Pancreas (tissue), 10 donors: ENCODE results near the gene KCTD7. TPM values are rescaled to one million over a fixed set of nuclear protein-coding genes. Genes with fewer than 3 reads are reported as not detected.
"Not testable (repeated sequence)": the region's sequence is repeated elsewhere in the genome, so short reads cannot be mapped to it uniquely, and the experiment has no call there.

Experiments used
- ATAC-seq, 4 donors: fragments of 200-7000 bp; cut with Tn5 transposase; one replicate each; pipeline versions ENCODE4 v1.8.0 to v1.9.1; 2020; ENCODE audit warnings: mild to moderate bottlenecking in 4 of 4, moderate library complexity in 4 of 4
- DNase-seq, 6 donors: peaks; one replicate each; pipeline ENCODE4 v3.0.0-alpha.2; 2020
- FAIRE-seq: peaks from 2 replicates; lab custom pipeline; 2012; peaks lifted over from hg19 to GRCh38; lab: Jason Lieb, UNC
- H3K27ac ChIP-seq, 4 donors: fragments of 200-600 bp; sonication (generic); 1 replicate in 3 of 4; 2 replicates in 1 of 4; pipeline versions ENCODE4 v1.5.0 to v1.8.0; 2020
- H3K27me3 ChIP-seq, 4 donors: fragments of 200-600 bp; one replicate each; pipeline ENCODE4 v1.8.0; 2021
- H3K36me3 ChIP-seq, 3 donors: fragments of 200-600 bp; sonication (generic) in 1 of 3; one replicate each; pipeline versions ENCODE4 v1.5.0 to v1.8.0; 2020 to 2021
- H3K4me1 ChIP-seq, 3 donors: fragments of 200-600 bp; one replicate each; pipeline ENCODE4 v1.8.0; 2021
- H3K4me3 ChIP-seq, 4 donors: fragments of 200-600 bp; sonication (generic) in 2 of 4; one replicate each; pipeline versions ENCODE4 v1.5.0 to v1.8.0; 2020 to 2021
- H3K9me3 ChIP-seq, 4 donors: fragments of 200-600 bp; one replicate each; pipeline ENCODE4 v1.8.0; 2021
- WGBS, 2 donors: extraction: QIAGEN DNeasy Blood & Tissue Kit; methylation state at CpG; one replicate each; pipeline ENCODE4 v1.1.7; 2013; 5-methylcytosine and 5-hydroxymethylcytosine counted together
- intact Hi-C, 3 donors: fragments of 100-400 bp; cut with DNase I; formaldehyde crosslinking; loops; one replicate each; pipeline versions ENCODE4 v1.11.1 to v1.14.2; 2022
- polyA plus RNA-seq, 2 donors: library from polyadenylated mRNA; stranded (reverse); fragments of 200-250 nt; gene quantifications; one replicate each; pipeline ENCODE4 v1.2.3, GENCODE V29; 2013
- total RNA-seq, 6 donors: library from RNA; stranded (reverse); fragmentation: NEBNext Ultra II Directional in 4 of 6; extraction: Animal tissue kit (Norgen Biotek cat#: 25700) in 4 of 6; gene quantifications; one replicate each; pipeline versions ENCODE4 v1.2.1 to v1.2.4, GENCODE V29; 2021 to 2023
- TF ChIP-seq, protein P1 (sequence below), 4 donors: fragments of 200-600 bp; sonication (generic) in 3 of 4; IDR thresholded peaks; one replicate each; pipeline versions ENCODE4 v1.5.0 to v1.8.0; 2021; ENCODE audit warnings: antibody characterized with exemption in 4 of 4
- donor health status: healthy with polysubstance abuse.
- donor health status: DM: no; HTN: no; CAD: no; lungs with moderate emphysema.
- donor health status: DM: no; HTN: no; CAD: no.
- donor health status: control.
- donor health status: control.
- donor health status: Bipolar disorder and iron deficiency.
- donor health status: DM: yes; HTN: yes; CAD: no.
- donor health status: DM: no; HTN: no; CAD: no.
- donor health status: DM: no; HTN: no; CAD: no.
- donor health status: DM: yes; HTN: yes; CAD: no.

Gene KCTD7
- total and polyA plus RNA-seq, 8 donors, result 1.8 to 5.4 (median 2.5) TPM

DNA sequence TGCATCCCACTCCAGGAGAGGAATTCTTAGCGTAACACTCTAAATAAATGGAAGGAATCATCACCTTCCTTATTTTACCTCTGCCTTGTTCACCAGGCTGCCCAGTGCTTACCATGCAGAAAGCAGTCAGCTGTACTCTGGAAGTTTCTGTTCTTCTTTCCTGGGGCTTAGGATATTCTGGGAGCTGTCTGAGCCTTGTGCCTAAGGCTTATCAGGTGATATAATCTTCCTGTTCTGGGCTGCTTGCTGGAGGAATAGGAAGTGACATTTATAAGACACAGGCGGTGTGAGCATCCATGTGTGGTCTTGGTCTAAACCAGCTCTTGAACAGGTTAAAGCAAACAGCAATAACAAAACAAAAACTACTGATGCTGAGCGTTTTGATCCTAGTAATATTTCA lies 13.5 kb downstream of the KCTD7 start:
- TF ChIP-seq, protein P1, sequence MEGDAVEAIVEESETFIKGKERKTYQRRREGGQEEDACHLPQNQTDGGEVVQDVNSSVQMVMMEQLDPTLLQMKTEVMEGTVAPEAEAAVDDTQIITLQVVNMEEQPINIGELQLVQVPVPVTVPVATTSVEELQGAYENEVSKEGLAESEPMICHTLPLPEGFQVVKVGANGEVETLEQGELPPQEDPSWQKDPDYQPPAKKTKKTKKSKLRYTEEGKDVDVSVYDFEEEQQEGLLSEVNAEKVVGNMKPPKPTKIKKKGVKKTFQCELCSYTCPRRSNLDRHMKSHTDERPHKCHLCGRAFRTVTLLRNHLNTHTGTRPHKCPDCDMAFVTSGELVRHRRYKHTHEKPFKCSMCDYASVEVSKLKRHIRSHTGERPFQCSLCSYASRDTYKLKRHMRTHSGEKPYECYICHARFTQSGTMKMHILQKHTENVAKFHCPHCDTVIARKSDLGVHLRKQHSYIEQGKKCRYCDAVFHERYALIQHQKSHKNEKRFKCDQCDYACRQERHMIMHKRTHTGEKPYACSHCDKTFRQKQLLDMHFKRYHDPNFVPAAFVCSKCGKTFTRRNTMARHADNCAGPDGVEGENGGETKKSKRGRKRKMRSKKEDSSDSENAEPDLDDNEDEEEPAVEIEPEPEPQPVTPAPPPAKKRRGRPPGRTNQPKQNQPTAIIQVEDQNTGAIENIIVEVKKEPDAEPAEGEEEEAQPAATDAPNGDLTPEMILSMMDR (IDR thresholded peaks at IDR 0.05), result no peak
- H3K36me3 ChIP-seq, result peaks cover 2 to 10% (median 9%) of the 10 kb centered on the region in 3 donors
- no peak for FAIRE-seq
- intact Hi-C loops, result no loop called here
- no peak overlapping the region for H3K27ac ChIP-seq
- H3K27me3 ChIP-seq, result no peaks in the 10 kb centered on the region
- H3K9me3 ChIP-seq, result no peaks in the 10 kb centered on the region
- WGBS, 2 donors, result 82 to 92% methylated on average over 3 of the region's 3 CpGs
- peak in 1 of 4 donors; percentile 63 for ATAC-seq
- DNase-seq, result no peak
- no peaks in the 10 kb centered on the region for H3K4me1 ChIP-seq
- H3K4me3 ChIP-seq, result no peak overlapping the region

DNA sequence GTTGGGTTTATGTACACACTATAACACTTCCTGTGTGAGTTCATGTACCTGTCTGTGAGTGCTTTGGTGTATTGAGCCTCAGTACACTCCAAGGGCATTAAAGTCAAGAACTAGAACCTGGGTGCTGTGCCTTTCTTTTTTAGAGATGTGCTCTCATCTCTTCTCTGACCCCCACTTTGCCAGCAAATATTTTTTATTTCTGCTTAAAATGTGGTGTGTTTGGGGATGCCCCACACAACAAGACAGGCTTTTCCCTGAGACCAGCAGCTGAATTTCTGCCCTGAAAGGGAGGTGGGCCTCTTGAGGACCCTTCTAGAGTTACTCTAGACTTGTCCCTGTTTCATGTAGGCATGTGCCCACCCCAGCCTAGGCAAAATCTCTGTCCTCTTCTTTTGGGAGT lies 14.3 kb downstream of the KCTD7 start:
- intact Hi-C loops, result no loop called here
- no peak for DNase-seq
- Histone ChIP-seq H3K4me1 (no peaks in the 10 kb centered on the region), H3K27me3 (no peaks in the 10 kb centered on the region), H3K27ac (no peak overlapping the region), H3K4me3 (no peak overlapping the region), H3K9me3 (no peaks in the 10 kb centered on the region), H3K36me3 (peaks cover 2 to 10% (median 9%) of the 10 kb centered on the region in 3 donors)
- no peak for ATAC-seq
- TF ChIP-seq, protein P1 (IDR thresholded peaks at IDR 0.05), result no peak
- no peak for FAIRE-seq

DNA sequence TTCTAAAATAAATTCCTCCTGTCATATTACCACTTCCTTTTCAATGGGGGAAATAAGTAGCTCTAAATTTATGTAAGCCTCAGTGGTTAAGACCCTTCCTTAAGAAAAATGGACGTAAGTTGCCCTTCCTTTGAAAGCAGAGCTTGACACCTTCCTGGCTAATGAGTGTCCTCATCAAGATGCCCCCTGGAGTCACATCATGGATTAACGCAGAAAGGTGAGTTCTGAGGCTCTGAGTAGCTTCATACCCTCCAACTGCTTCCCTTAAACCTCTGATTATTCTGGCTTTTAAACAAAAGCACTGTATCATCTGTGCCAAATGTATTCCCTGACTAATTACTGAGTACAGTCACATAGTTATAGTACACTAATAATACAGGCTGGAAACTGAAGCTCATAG lies 14.7 kb downstream of the KCTD7 start:
- 72 to 76% methylated on average over 2 of the region's 2 CpGs for WGBS, 2 donors
- TF ChIP-seq, protein P1 (IDR thresholded peaks at IDR 0.05), result no peak
- DNase-seq, result no peak
- no peak overlapping the region for H3K4me3 ChIP-seq
- no peak for FAIRE-seq
- H3K27me3 ChIP-seq, result no peaks in the 10 kb centered on the region
- no peak overlapping the region for H3K27ac ChIP-seq
- H3K36me3 ChIP-seq, result peaks cover 2 to 10% (median 5%) of the 10 kb centered on the region in 3 donors
- intact Hi-C loops, result no loop called here
- H3K4me1 ChIP-seq, result no peaks in the 10 kb centered on the region
- no peaks in the 10 kb centered on the region for H3K9me3 ChIP-seq
- ATAC-seq, result no peak

DNA sequence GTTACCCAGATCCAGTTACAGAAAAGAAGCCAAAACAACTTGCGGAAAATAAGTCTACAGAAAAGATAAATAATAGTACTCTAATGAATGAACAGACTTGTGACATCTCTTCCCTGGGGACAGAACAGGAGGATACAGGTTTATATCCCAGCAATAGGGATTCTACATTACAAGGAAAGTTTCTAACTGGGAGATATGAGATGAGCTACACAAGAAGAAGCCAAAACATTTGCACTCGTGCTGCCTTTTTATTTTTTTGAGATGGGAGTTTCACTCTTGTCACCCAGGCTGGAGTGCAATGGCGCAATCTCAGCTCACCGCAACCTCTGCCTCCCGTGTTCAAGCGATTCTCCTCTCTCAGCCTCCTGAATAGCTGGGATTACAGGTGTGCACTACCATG lies 22.3 kb downstream of the KCTD7 start:
- FAIRE-seq, intact Hi-C loops, H3K4me1 ChIP-seq: not testable (repeated sequence)

DNA sequence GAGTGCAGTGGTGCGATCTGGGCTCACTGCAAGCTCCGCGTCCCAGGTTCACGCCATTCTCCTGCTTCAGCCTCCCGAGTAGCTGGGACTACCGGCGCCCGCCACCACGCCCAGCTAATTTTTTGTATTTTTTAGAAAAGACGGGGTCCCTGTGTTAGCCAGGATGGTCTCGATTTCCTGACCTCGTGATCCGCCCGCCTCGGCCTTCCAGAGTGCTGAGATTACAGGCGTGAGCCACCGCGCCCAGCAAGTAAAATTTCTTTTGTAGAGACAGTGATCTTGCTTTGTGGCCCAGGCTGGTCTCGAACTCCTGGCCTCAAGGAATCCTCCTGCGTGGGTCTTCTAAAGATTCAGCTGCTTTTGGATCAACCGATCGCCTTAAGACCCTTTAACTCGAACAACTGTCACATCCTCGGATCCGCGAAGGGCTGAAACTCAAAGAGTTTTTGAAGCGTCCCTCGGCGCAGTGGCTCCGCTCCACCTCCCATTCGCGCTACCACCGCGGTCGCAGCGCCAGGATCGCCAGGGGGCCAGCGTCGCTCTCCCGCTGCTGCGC lies 25.1 kb downstream of the KCTD7 start:
- H3K36me3 ChIP-seq, intact Hi-C loops, H3K27me3 ChIP-seq, H3K9me3 ChIP-seq, FAIRE-seq, H3K4me1 ChIP-seq, ATAC-seq, DNase-seq: not testable (repeated sequence)
- WGBS, 2 donors, result 7 to 8% methylated on average over 41 of the region's 41 CpGs
- H3K27ac ChIP-seq, result peak overlapping the region; percentile 96 to 99 (median 98)
- peak overlapping the region; percentile 60 to 97 (median 81) for H3K4me3 ChIP-seq

More for the DNA sequence above, 22.3 kb downstream of the KCTD7 start:
- WGBS, 2 donors, result 71 to 82% methylated on average over 6 of the region's 6 CpGs
- H3K36me3 ChIP-seq, H3K9me3 ChIP-seq, H3K27me3 ChIP-seq, H3K4me3 ChIP-seq, DNase-seq, H3K27ac ChIP-seq, ATAC-seq: not testable (repeated sequence)
